GM12865 (cell line): ENCODE results near the gene DAZAP2.

ENCODE experiments used
- DNase-seq: peaks from one replicate; pipeline ENCODE4 v3.0.0; 2010; ENCODE audit warnings: low read depth
- H3K4me3 ChIP-seq: 2 replicates; pipeline ENCODE4 v1.5.1; 2011; ENCODE audit warnings: mild to moderate bottlenecking, low read depth, low read length, control low read depth
- CTCF ChIP-seq: IDR thresholded peaks from 2 replicates; pipeline ENCODE4 v1.5.1; 2011; ENCODE audit warnings: low read length, control low read depth, low read depth, inconsistent platforms; ENCODE audit not compliant: insufficient read depth; ENCODE audit errors: missing control alignments

The DAZAP2 gene

GRCh38 chr12:51196547-51196946 lies 42.1 kb upstream of the DAZAP2 start:
- TF ChIP-seq CTCF, result no peak
- H3K4me3 ChIP-seq, result no peak overlapping the region
- no peak for DNase-seq

DNA sequence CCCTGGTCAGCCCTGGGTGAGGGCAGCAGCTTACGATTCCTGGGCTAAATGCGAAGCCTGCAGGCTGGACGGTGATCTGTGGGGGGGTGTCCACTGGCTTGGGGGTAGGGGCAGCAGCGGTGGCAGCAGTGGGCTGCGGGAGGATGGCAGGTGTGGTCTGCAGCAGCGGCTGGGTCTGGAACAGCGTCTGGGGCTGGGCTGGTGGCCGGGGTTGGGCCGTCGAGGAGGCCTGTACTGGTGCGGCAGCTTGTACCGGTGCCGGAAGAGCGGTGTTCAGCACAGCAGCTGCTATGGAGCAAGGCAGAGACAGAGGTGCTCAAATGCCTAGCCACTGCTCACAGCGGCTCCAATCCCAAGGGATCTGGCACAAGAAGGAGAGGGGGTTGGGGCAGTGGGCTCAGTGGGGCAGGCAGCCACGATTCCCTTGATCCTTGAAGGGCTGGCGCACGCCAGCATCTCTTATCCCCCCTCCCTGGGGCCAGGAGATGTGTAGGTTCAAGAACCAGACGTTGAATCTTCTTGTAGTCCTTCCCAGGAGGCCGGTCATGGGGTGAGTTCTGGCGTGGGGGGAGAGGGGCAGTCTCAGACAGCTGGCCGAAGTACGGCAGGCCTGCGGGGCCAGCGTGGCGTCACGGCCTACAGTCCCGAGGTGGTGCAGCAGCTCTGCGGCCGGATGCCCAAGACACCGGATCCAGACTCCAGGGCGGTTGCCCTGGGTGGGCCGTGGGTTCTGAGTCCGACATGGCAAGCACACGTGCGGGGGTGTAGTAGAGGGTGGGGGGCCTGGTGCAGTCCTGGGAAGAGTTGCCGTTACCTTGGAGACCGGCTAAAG lies 40.7 kb upstream of the DAZAP2 start:
- DNase-seq, result no peak
- no peak overlapping the region for H3K4me3 ChIP-seq

GRCh38 chr12:51198568-51199365 lies 39.9 kb upstream of the DAZAP2 start:
- no peak for TF ChIP-seq CTCF
- no peak for DNase-seq
- no peak overlapping the region for H3K4me3 ChIP-seq

More for the DNA sequence above, 40.7 kb upstream of the DAZAP2 start:
- no peak for TF ChIP-seq CTCF

DNA sequence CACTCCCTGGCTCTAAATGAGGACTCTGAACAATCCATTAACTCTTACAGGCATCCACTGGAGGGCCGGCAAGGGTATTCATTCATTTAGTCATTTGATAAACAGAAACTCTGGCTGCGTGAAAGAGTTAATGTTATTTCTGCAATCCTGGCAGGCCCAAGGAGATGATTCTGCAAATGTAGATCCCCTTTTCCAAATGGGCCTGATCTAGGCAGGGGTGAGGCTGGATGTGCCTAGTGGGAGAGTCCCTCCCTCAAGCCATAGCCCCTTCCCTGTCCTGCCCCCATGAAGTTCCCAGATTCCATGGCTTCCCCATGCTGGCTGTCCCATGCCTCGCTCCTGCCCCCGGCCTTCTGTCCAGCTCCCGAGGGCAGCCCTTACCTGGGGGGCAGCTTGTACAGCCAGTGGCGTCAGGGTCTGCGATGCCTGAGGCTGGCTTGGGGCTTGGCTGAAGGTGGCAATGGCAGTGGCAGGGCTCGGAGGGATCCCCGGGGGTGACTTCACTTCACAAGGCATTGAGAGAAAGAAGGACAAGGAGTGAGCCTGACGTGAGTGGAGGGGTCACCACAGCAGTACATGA lies 39.2 kb upstream of the DAZAP2 start:
- TF ChIP-seq CTCF, result no peak
- DNase-seq, result no peak
- no peak overlapping the region for H3K4me3 ChIP-seq

DNA sequence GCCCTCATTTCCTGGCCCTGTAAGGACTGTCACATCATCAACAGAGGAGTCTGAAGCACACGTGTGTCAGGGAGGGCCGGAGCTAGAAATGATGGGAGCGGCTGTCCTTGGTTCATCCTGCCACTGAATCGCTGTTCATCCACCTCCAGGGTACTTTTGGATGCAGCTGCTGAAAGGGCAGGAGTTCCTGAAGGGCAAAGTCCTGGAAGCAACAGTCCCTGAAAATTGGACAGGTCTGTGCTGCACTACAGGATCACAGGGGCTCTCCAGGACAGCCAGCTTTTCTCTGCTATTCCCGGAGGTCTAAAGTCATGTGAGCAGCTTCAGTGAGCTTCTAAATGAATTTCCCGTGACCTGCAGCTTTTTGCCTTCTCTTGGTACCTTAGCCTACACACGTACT lies 38.5 kb upstream of the DAZAP2 start:
- no peak for DNase-seq
- TF ChIP-seq CTCF, result no peak
- H3K4me3 ChIP-seq, result no peak overlapping the region

- no peak for TF ChIP-seq CTCF
- H3K4me3 ChIP-seq, result no peak overlapping the region
- no peak for DNase-seq
These were observed 37.8 kb upstream of the DAZAP2 start for GRCh38 chr12:51200806-51201205.
